A673 (cell line): Measurements from ENCODE around the gene KRTAP10-2.

ENCODE experiments used
- CTCF ChIP-seq: fragments of 300-800, 200-600 bp; sonication (generic); conservative IDR thresholded peaks from 2 replicates; pipeline ENCODE4 v1.5.1; 2017; ENCODE audit warnings: low read depth, mild to moderate bottlenecking, antibody characterized with exemption, low read length, moderate library complexity, mixed read lengths
- EZH2 ChIP-seq: fragments of 200-600 bp; sonication (generic); IDR thresholded peaks from 2 replicates; pipeline ENCODE4 v1.6.1; 2017; ENCODE audit warnings: borderline replicate concordance, low read depth, mild to moderate bottlenecking, mixed read lengths, antibody characterized with exemption, low read length; ENCODE audit not compliant: poor library complexity, severe bottlenecking

- TF ChIP-seq CTCF, result no peak
- TF ChIP-seq EZH2, result no peak
These were observed 41.4 kb upstream of the KRTAP10-2 start, which contains the start of gene KRTAP10-6 for GRCh38 chr21:44592446-44593311.
